HCT116 (cell line): ENCODE measurements around the gene HHLA2. TPM values are rescaled to one million over a fixed set of nuclear protein-coding genes. Genes with fewer than 3 reads are reported as not detected.

Source experiments
- ATAC-seq: fragments of 200-7000 bp; cut with Tn5 transposase; 2 replicates; pipeline ENCODE4 v1.9.1; 2020; ENCODE audit warnings: mild to moderate bottlenecking, moderate library complexity
- BruUV-seq: library from RNA; stranded (reverse); fragments of 400-500 nt; replicated peaks from 2 replicates; lab custom pipeline; 2021; lab: Mats Ljungman, UMichigan
- CTCF ChIA-PET: fragments of 300-600 bp; sonication (Branson Sonifier 250); formaldehyde crosslinking; loops from one replicate; lab custom pipeline; 2021; ENCODE audit warnings: antibody characterized with exemption; lab: Charles Lee
- POLR2A ChIA-PET: fragments of 300-600, 350-600 bp; sonication (Branson Sonifier 250); formaldehyde crosslinking; loops from one replicate; lab custom pipeline; 2021; ENCODE audit warnings: antibody characterized with exemption; lab: Charles Lee
- RAD21 ChIA-PET, 2 experiments: fragments of 300-600 bp; sonication (Branson Sonifier 250); formaldehyde crosslinking; loops; one replicate each; lab custom pipeline; 2023; ENCODE audit warnings: low total read pairs in 2 of 2; ENCODE audit not compliant: uncharacterized antibody in 2 of 2, unreplicated experiment in 2 of 2, low non-redundant PET in 1 of 2; lab: Charles Lee
- DNase-seq: peaks from one replicate; pipeline ENCODE4 v3.0.0-alpha.2; 2010; ENCODE audit warnings: low read depth, low spot score
- H2AFZ ChIP-seq: fragments of 200-600 bp; shearing (Covaris generic), sonication (generic); 2 replicates; pipeline ENCODE4 v1.6.1; 2017; ENCODE audit warnings: low read depth, mixed run types, mixed read lengths, antibody characterized with exemption, low read length; ENCODE audit not compliant: poor library complexity, severe bottlenecking
- H3K27ac ChIP-seq: 2 replicates; pipeline ENCODE4 v1.5.1; 2012; ENCODE audit warnings: low read depth, low read length
- H3K27me3 ChIP-seq: fragments of 200-600 bp; sonication (generic); 2 replicates; pipeline ENCODE4 v1.6.1; 2016; ENCODE audit warnings: mixed run types, low read length, mixed read lengths; ENCODE audit not compliant: insufficient read depth
- H3K36me3 ChIP-seq, 2 experiments: fragments of 200-500 bp in 1 of 2; fragments of 200-600 bp in 1 of 2; sonication (Bioruptor generic) in 1 of 2; sonication (generic) in 1 of 2; 2 replicates each; pipeline versions ENCODE4 v1.5.1 to v1.6.1; 2014 to 2016; ENCODE audit warnings: low read length in 2 of 2, inconsistent platforms in 1 of 2, mixed read lengths in 1 of 2, mixed run types in 1 of 2; ENCODE audit not compliant: insufficient read depth in 2 of 2, control insufficient read depth in 1 of 2
- H3K4me1 ChIP-seq, 2 experiments: fragments of 200-600 bp in 1 of 2; sonication (generic) in 1 of 2; 2 replicates each; pipeline versions ENCODE4 v1.5.1 to v1.6.1; 2012 to 2017; ENCODE audit warnings: low read length in 2 of 2, inconsistent platforms in 1 of 2, mild to moderate bottlenecking in 1 of 2, mixed read lengths in 1 of 2, mixed run types in 1 of 2, moderate library complexity in 1 of 2; ENCODE audit not compliant: insufficient read depth in 2 of 2, control insufficient read depth in 1 of 2
- H3K4me2 ChIP-seq: fragments of 200-600 bp; sonication (generic); 2 replicates; pipeline ENCODE4 v1.6.1; 2017; ENCODE audit warnings: mixed run types, low read length, mixed read lengths
- H3K4me3 ChIP-seq, 2 experiments: fragments of 200-600 bp in 1 of 2; sonication (generic) in 1 of 2; replicated peaks in 1 of 2; 2 replicates each; pipeline ENCODE4 v1.5.1; 2011 to 2016; ENCODE audit warnings: low read length in 2 of 2, control low read depth in 1 of 2, low read depth in 1 of 2, mild to moderate bottlenecking in 1 of 2, mixed read lengths in 1 of 2, mixed run types in 1 of 2
- H3K79me2 ChIP-seq: fragments of 200-600 bp; sonication (generic); 2 replicates; pipeline ENCODE4 v1.6.1; 2017; ENCODE audit warnings: mild to moderate bottlenecking, mixed run types, low read length, moderate library complexity, mixed read lengths; ENCODE audit not compliant: insufficient read depth
- H3K9ac ChIP-seq: fragments of 200-600 bp; sonication (generic); 2 replicates; pipeline ENCODE4 v1.6.1; 2016; ENCODE audit warnings: low read length, mixed read lengths
- H3K9me2 ChIP-seq: fragments of 200-600 bp; sonication (generic), shearing (Covaris generic); 2 replicates; pipeline ENCODE4 v1.6.1; 2017; ENCODE audit warnings: mixed run types, mild to moderate bottlenecking, moderate library complexity; ENCODE audit not compliant: insufficient read depth
- H3K9me3 ChIP-seq, 2 experiments: fragments of 200-500 bp in 1 of 2; fragments of 200-600 bp in 1 of 2; sonication (Bioruptor generic) in 1 of 2; sonication (generic) in 1 of 2; 2 replicates each; pipeline ENCODE4 v1.6.1; 2014 to 2017; ENCODE audit warnings: low read length in 2 of 2, mixed read lengths in 2 of 2, inconsistent platforms in 1 of 2, low read depth in 1 of 2, mild to moderate bottlenecking in 1 of 2, mixed run types in 1 of 2, moderate library complexity in 1 of 2; ENCODE audit not compliant: control insufficient read depth in 1 of 2, insufficient read depth in 1 of 2
- H4K20me1 ChIP-seq: fragments of 200-600 bp; sonication (generic), shearing (Covaris generic); 2 replicates; pipeline ENCODE4 v1.6.1; 2017; ENCODE audit warnings: mixed run types, mild to moderate bottlenecking, moderate library complexity; ENCODE audit not compliant: insufficient read depth
- CBX3 ChIP-seq: IDR thresholded peaks from 2 replicates; pipeline ENCODE4 v1.6.1; 2012; ENCODE audit warnings: low read depth
- CTCF ChIP-seq, 3 experiments: fragments of 200-600 bp in 1 of 3; sonication (generic) in 1 of 3; IDR thresholded peaks in 2 of 3; conservative IDR thresholded peaks in 1 of 3; 2 replicates each; pipeline ENCODE4 v1.5.1; 2012 to 2017; ENCODE audit warnings: low read depth in 2 of 3, low read length in 2 of 3, antibody characterized with exemption in 1 of 3, borderline replicate concordance in 1 of 3, control low read depth in 1 of 3, mild to moderate bottlenecking in 1 of 3, mixed read lengths in 1 of 3, mixed run types in 1 of 3, moderate library complexity in 1 of 3; ENCODE audit not compliant: insufficient read depth in 1 of 3
- ELF1 ChIP-seq: IDR thresholded peaks from 2 replicates; pipeline ENCODE4 v1.6.1; 2012; ENCODE audit warnings: low read depth, borderline replicate concordance
- EZH2 ChIP-seq: fragments of 200-600 bp; sonication (generic); IDR thresholded peaks from 2 replicates; pipeline ENCODE4 v1.6.1; 2017; ENCODE audit warnings: antibody characterized with exemption, mixed run types
- EZH2phosphoT487 ChIP-seq: fragments of 200-600 bp; IDR thresholded peaks from 2 replicates; pipeline ENCODE4 v1.6.1; 2018; ENCODE audit warnings: antibody characterized with exemption, borderline replicate concordance
- JUND ChIP-seq: IDR thresholded peaks from 2 replicates; pipeline ENCODE4 v1.6.1; 2012
- POLR2AphosphoS5 ChIP-seq: IDR thresholded peaks from 2 replicates; pipeline ENCODE4 v1.6.1; 2011; ENCODE audit warnings: mild to moderate bottlenecking, low read depth, low read length, moderate library complexity
- ZBTB33 ChIP-seq: IDR thresholded peaks from 2 replicates; pipeline ENCODE4 v1.6.1; 2011; ENCODE audit warnings: mild to moderate bottlenecking, low read length, moderate library complexity; ENCODE audit not compliant: insufficient replicate concordance; ENCODE audit errors: extremely low read depth
- ZFX ChIP-seq: fragments of 450-650 bp; IDR thresholded peaks from 2 replicates; pipeline ENCODE4 v1.6.1; 2017
- intact Hi-C: fragments of 100-400 bp; cut with micrococcal nuclease; formaldehyde crosslinking; loops from 2 replicates; pipeline ENCODE4 v1.10.0; 2022
- total RNA-seq: library from RNA; stranded (reverse); gene quantifications from one replicate; pipeline ENCODE4 v1.2.1, GENCODE V29; 2021; ENCODE audit not compliant: unreplicated experiment

HHLA2 gene
- total RNA-seq, 1 experiment from 2014 or later: not detected

GRCh38 chr3:108383306-108383705 is 87.0 kb downstream of the HHLA2 start:
- Histone ChIP-seq H2AFZ (no peak overlapping the region), H3K79me2 (no peaks in the 10 kb centered on the region), H3K9ac (no peak overlapping the region), H3K4me1 (peaks cover 0 to 3% of the 10 kb centered on the region in 2 experiments; a peak in 1 of 4 replicates), H4K20me1 (no peaks in the 10 kb centered on the region), H3K4me3 (no peak overlapping the region), H3K9me3 (no peaks in the 10 kb centered on the region), H3K36me3 (no peaks in the 10 kb centered on the region; a peak in 1 of 4 replicates), H3K27ac (no peak overlapping the region), H3K9me2 (no peaks in the 10 kb centered on the region), H3K4me2 (no peak overlapping the region), H3K27me3 (no peaks in the 10 kb centered on the region)
- intact Hi-C loops: no loop called here
- ChIA-PET CTCF (no interaction called here), RAD21 (no interaction called here), POLR2A (no interaction called here)
- TF ChIP-seq ZBTB33: no peak
- TF ChIP-seq EZH2: no peak
- DNase-seq (no peak), ATAC-seq (no peak)
- BruUV-seq: no TSS peak

GRCh38 chr3:108387063-108387462 is 90.7 kb downstream of the HHLA2 start:
- no peak overlapping the region for H3K4me3 ChIP-seq
- H3K79me2 ChIP-seq: no peaks in the 10 kb centered on the region
- no peak overlapping the region for H3K27ac ChIP-seq
- no peak for TF ChIP-seq EZH2
- TF ChIP-seq POLR2AphosphoS5: no peak
- no peak for TF ChIP-seq ELF1
- no peak for TF ChIP-seq CTCF (IDR thresholded peaks at IDR 0.05 in 2 of 3, conservative IDR thresholded peaks at IDR 0.05 in 1 of 3; ENCODE audit: borderline replicate concordance in 1 of 3, insufficient read depth in 1 of 3, low read depth in 2 of 3, low read length in 2 of 3)
- TF ChIP-seq ZFX: no peak
- TF ChIP-seq EZH2phosphoT487: no peak
- no peak for TF ChIP-seq CBX3
- TF ChIP-seq JUND: no peak
- TF ChIP-seq, all 23 proteins: peak for 0
- Histone ChIP-seq H3K36me3 (no peaks in the 10 kb centered on the region; a peak in 2 of 4 replicates), H4K20me1 (no peaks in the 10 kb centered on the region), H3K4me1 (peaks cover 0 to 3% of the 10 kb centered on the region in 2 experiments; a peak in 1 of 4 replicates), H3K9me2 (no peaks in the 10 kb centered on the region), H3K27me3 (no peaks in the 10 kb centered on the region), H3K9me3 (no peaks in the 10 kb centered on the region), H3K4me2 (no peak overlapping the region), H2AFZ (no peak overlapping the region), H3K9ac (no peak overlapping the region)
- intact Hi-C loops: no loop called here
- RAD21 ChIA-PET: no interaction called here
- CTCF ChIA-PET: no interaction called here
- no TSS peak for BruUV-seq
- DNase-seq (no peak), ATAC-seq (no peak)
- POLR2A ChIA-PET: no interaction called here
